Fibroblast of peridontal ligament (primary cell): Measurements from ENCODE around the gene CNPY3.

Experiments
- DNase-seq: peaks from one replicate; pipeline ENCODE4 v3.0.0-alpha.2; 2010; ENCODE audit errors: extremely low read depth

The CNPY3 gene

GRCh38 chr6:42960243-42961019, 31.2 kb downstream of the CNPY3 start, which contains the start of gene GNMT:
Gene GNMT (plus strand): TSS chr6:42960754. CDS start chr6:42960768, 14 bp downstream.
- DNase-seq = no peak

GRCh38 chr6:42961020-42961470, 31.8 kb downstream of the CNPY3 start:
- no peak for DNase-seq

GRCh38 chr6:42962096-42962495, 32.8 kb downstream of the CNPY3 start:
- no peak for DNase-seq

GRCh38 chr6:42962502-42963178, 33.4 kb downstream of the CNPY3 start:
- DNase-seq = no peak

- no peak for DNase-seq
Measured at GRCh38 chr6:42963179-42963854, 34.0 kb downstream of the CNPY3 start.

GRCh38 chr6:42963855-42964605, 34.8 kb downstream of the CNPY3 start:
- DNase-seq = peak; percentile 39

GRCh38 chr6:42966571-42966970, 37.3 kb downstream of the CNPY3 start:
- no peak for DNase-seq

- no peak for DNase-seq
Measured at GRCh38 chr6:42967228-42967627, 37.9 kb downstream of the CNPY3 start.

GRCh38 chr6:42968126-42968701, 38.9 kb downstream of the CNPY3 start:
- DNase-seq = no peak

- DNase-seq = no peak
Measured at GRCh38 chr6:42968783-42969182, 39.5 kb downstream of the CNPY3 start.

- no peak for DNase-seq
Measured at GRCh38 chr6:42969431-42969830, 40.2 kb downstream of the CNPY3 start.

GRCh38 chr6:42969934-42970333, 40.7 kb downstream of the CNPY3 start:
- no peak for DNase-seq

- no peak for DNase-seq
Measured at GRCh38 chr6:42970871-42971612, 41.8 kb downstream of the CNPY3 start.

GRCh38 chr6:42971746-42972327, 42.6 kb downstream of the CNPY3 start:
- DNase-seq = no peak

GRCh38 chr6:42973926-42974325, 44.6 kb downstream of the CNPY3 start:
- no peak for DNase-seq

- DNase-seq = no peak
Measured at GRCh38 chr6:42974919-42975505, 45.7 kb downstream of the CNPY3 start.

GRCh38 chr6:42978487-42978838, 49.2 kb downstream of the CNPY3 start:
- DNase-seq = no peak

GRCh38 chr6:42978839-42979522, 49.7 kb downstream of the CNPY3 start, which contains the start of gene PEX6:
Gene PEX6 (minus strand): TSS chr6:42979181. CDS start chr6:42979150, 31 bp downstream.
- DNase-seq = peak; percentile 73

GRCh38 chr6:42979523-42980177, 50.4 kb downstream of the CNPY3 start:
- no peak for DNase-seq
